CD4-positive, alpha-beta T cell treated with Interleukin-4 for 4 hours (primary cell): ENCODE results near the gene VPS16.
A peak's percentile ranks its signal among the peaks of the same experiment; 100 is the strongest.

ENCODE experiments used
- DNase-seq: peaks from one replicate; pipeline ENCODE4 v3.0.0-alpha.2; 2020

VPS16 gene

DNA sequence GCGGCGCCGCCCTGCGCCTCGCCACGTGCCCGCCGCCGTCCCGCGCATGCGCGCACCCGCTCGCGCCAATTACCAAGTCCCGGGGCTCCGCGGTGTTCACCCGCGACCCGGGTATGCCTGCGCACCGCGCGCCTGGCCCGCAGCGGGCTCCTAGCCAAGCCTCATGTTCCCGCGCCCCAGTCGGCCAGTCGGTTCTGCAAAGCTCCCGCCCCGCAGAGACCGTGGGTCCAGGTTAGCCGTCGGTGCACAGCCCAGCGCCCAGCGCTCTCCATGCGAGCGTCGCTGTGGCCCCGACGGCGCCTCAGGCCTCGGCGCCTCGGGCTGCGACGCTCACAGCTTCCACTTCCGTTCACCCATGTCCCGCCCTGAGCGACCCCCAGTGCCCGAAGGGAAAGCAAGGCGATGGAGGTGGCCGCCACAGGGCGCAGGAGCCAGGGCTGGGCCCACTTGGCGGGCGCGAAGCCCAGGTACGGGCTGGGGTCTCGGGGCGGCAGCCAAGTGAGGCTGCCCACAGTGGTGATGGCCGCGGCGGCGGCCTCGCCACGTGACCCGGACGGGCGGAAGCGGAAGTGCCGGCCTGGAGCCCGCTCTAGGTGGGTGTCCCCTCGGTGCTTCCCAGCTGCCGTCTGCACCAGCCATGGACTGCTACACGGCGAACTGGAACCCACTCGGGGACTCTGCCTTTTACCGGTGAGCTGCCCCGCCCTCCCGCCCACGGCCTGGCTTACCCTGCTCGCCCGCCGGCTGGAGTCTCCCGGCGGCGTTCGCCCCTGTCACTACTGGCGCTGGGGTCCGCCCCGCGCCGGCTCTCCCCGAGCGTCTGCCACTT is at the start of gene VPS16, which contains the start of gene PCED1A:
TSS of gene VPS16 (plus strand) at position 608 of the 829 bp plus-strand sequence. CDS start at position 638, 30 bp downstream.
TSS of gene PCED1A (minus strand) at position 518 of the 829 bp plus-strand sequence. CDS start 743 bp downstream, outside the sequence.
- peak; percentile 87 for DNase-seq

DNA sequence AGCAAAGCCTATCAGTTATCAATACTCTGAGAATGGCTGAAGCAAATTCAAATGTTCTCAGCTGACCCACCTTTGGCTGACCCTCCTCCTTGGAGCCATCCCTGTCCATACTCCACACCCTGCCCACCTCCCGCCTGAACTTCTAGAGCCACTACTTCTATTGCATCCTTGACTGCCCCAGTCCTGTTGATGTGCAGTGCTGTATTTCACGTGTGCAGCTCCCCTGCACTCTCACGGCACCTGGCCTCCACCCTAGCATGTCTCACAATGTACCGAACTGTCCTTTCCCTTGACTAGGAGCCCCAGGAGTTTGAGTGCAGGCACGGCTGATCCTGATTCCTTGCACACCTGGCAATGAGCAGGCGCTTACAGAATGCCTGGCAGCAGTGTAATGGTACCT is 47.1 kb upstream of the VPS16 start:
- DNase-seq, result no peak

- DNase-seq, result no peak
Measured at GRCh38 chr20:2794202-2794748, 46.3 kb upstream of the VPS16 start.

GRCh38 chr20:2794866-2795447 is 45.6 kb upstream of the VPS16 start:
- DNase-seq, result no peak

DNA sequence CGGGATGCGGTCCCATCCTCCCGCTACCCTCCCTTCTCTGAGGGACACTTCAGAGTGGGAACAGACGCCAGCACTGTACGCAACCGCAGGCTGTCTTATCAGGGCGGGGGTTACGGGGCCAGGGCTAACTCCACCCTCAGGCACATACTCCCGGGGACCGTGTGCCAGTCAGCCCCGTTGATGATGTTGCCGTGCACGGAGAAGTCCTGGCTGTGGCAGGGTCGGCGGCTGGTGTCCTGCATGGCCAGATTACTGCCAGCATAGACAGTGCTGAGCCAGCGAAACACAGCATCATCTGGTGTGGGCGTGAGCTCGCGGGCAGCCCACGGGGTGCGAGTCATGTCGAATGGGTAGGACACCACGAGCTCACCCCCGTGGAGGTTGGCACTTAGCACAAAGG is 45.1 kb upstream of the VPS16 start:
- DNase-seq, result no peak

DNA sequence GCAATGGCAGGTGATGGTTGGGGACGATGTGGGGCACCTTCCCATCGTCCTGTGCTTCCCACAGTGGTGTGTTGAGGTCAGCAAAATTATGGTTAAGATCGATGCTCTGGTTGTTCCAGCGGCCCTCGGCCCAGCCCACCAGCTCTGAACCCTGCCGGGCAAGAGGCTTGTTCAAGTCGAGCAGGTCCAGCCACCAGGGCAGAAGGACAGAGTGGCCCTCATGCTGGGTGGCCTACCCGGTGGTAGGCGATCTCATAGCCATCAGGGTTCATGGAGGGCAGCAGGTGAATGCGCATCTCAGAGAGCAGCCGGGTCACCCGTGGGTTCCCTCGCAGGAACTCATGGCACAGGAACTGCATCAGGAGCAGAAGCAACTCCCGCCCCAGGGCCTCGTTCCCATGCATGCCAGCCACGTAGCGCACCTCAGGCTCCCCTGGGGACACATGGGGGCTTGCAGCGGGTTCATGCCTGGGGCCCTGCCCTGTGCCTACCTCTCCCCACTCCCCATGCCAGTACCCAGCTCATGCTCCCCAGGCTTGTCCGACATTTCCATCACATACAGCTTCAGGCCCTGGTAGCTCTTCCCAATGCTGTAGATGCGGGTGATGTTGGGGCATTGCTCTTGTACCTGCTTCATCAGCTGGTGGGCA is 44.4 kb upstream of the VPS16 start:
- no peak for DNase-seq

- DNase-seq, result no peak
Measured at GRCh38 chr20:2797136-2797983, 43.2 kb upstream of the VPS16 start.

DNA sequence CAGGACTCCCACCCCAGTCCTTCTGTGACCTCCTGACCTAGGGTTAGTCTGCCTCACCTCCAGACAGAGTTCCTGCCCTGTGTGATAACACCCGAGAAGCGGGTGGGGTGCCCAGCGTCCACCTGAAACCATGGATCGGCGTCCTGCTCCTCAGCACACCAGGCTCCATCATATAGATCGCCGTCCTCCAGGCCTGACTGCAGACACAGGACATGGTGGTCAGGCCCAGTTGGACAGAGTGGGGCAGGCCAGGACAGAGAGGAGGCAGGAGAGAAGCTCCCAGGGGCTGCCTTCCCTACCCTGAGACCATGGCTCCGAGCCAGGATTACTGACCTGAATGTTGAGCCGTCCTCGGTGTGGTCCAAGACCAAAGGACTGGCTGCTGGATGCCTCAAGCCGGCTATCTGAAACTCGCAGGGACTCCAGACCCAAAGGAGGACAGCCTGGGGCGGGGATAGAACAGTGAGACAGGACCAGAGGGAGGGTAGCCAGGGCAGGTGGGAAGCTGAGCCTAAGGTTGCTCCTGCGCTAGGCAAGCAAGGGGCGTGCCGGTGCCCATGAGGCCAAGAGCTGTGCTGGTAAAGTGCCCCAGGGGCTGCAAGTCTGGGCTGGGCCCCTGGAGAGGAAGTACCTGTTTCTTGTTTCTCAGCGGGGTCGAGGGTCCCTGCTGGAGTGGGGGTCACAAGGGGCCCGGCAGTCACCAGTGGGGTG is 42.3 kb upstream of the VPS16 start:
- no peak for DNase-seq

DNA sequence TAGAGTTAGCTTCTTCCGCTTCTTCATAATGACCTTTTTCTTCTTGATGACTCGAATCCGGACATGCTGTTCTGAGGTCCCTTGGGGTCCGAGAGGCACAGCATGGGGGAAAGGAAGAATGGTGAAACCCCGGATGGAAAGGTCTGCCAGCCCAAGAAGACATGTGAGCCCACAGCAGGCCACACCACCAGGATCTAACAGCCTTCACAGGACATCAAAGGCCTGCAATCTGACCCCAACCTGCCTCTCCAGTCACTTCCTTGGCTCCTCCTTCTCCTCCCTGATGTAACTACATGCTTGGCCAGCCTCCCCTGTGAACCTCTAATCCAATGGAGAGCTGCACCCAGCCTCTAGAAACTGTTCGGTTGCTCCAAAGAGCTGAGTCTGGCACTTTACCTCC is 41.7 kb upstream of the VPS16 start:
- DNase-seq, result no peak

DNA sequence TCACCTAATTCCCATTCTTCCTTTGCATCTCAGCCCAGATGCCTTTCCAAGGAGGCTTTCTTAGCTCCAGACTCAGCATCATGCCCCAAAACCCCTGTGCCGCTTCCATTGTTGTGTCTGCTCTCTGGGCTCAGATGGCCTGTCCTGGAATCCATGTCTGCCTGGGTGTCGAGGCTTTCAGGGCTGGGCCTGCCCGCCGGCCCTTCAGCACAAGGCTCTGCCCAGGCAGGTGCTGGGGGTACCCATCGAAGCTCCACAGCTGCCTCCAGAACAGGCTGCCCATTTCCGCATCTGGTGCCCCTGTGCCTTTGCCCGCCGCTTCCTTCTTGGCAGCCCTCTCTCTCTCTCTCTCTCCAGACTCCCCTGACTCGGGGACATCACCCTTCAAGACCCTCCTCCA is 41.3 kb upstream of the VPS16 start:
- DNase-seq, result no peak

DNA sequence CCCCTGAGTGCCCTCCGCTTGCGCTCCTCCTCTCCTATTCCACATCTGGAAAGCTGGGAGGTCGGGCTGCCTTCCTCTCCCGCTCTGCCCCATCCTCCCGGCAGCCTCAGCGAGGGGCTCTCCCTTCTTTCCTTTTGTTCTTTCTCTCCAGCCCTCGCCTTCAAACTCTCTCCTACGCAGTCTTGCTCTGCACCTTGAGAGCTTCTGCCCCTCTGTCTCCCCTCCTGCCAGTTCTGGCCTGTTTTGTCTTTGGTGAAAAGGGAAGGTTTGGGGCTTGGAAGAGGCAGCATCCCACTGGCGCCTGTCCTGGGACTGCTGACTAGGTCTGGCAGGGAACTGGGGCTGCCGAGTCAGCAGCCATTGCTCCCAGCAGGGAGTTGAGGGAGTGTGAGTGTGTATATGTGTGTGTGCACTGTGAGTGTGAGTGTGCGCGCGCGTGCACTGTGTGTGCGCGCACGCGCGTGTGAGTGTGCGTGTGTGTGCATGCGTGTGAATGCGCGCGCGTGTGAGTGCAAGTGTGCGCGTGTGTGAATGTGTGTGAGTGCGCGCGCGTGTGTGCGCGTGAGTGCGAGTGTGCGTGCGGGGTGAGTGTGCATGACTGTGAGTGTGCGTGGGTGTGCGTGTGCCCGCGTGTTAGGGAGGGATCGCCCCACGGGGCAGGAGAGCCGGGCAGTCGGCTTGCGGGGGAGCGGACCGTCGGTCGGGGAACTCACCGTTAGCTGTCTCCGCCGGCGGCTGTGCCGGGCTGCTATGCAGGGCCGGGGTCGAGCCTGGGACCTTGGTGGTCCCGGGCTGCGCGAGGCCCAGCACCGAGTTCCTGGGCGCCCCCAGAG is 40.6 kb upstream of the VPS16 start:
- no peak for DNase-seq

GRCh38 chr20:2800521-2801285 is 39.8 kb upstream of the VPS16 start, which contains the start of gene CPXM1:
Gene CPXM1 (minus strand): TSS chr20:2800627. CDS start chr20:2800572, 55 bp downstream.
- DNase-seq, result no peak

DNA sequence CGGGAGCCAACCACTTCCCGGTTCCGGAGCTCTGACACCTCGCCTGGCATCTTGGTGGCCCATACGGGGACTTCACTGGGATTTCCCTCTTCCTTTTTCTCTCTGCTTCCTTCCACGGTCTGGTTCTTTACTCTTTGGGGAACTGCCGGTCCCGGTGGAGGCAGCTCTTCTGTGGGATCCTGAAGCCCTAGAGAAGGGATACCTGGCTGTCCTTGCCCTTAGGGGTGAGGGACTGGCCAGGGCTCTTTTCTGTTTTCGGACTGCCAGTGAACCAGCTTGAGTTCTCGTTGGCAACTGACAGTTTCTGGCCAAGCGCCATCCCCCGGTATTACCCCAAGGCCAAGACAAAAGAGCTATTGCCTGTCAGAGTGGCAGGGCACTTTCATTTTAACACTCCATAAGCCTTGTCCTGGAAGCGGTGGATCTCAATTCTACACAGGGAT is 39.2 kb upstream of the VPS16 start:
- DNase-seq, result no peak

DNA sequence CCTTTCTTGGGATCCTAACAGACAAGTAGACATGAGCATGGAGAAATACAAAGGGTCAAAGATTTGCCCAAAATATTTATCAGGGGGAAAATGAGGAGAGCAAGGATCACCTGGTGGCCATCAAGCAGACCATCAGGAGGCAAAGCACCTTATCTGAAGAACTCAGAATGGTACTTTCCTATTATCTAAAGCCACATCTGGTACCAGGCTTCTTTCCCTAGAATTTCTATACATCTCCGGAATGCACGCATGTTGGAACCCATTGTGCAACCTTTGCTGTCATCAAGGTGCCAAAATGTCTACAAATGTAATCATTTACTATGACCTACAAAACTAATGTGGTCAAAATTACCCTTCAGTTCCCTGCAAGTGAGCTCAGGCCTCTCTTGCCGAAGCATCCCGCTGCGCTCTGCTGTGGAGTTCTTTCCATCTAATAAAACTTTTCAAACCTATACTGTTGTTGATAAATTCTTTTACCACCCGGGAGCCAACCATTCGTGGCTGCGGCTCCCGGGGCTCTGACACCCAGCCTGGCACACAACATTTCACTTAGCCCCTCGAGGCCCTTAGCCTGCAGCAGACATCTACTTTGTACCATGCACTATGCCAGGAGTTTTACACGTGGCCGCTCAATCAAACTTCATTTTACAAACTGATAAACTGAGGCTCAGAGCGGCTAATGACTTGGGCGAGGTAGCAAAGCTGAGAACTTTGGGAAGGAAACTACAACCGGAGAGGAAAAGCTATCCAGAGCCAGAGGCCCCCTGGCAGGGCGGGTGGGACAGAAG is 36.3 kb upstream of the VPS16 start:
- no peak for DNase-seq

- DNase-seq, result no peak
Measured at GRCh38 chr20:2804852-2805688, 35.5 kb upstream of the VPS16 start.

- no peak for DNase-seq
Measured at GRCh38 chr20:2805689-2806350, 34.7 kb upstream of the VPS16 start.

GRCh38 chr20:2806351-2806701 is 34.2 kb upstream of the VPS16 start:
- no peak for DNase-seq

DNA sequence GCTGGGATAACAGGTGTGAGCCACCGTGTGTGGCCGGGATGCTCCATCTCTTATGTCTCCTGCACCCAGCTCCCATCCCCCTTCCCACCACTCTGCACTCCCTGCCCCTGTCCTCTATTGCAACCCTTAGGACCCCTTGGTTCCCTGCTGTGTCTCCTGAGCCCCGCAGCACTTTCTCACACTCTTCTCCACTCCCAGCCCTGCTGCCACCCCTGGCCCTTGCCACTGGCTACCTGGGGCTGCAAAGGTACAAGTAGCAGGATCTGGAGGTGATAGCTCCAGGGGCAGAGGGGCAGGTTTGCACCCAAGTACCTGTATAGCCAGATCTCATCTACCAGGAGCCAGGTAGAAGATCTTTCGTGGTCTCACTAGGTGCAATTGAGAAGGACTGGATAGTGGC is 33.5 kb upstream of the VPS16 start:
- no peak for DNase-seq
